GM19035 (cell line): ENCODE measurements around the gene AHRR.
A peak's percentile ranks its signal among the peaks of the same experiment; 100 is the strongest.
"Not testable (repeated sequence)": the region's sequence is repeated elsewhere in the genome, so short reads cannot be mapped to it uniquely, and the experiment has no call there.

Experiments used
- ATAC-seq: cut with Tn5 transposase; IDR thresholded peaks from one replicate; pipeline ENCODE4 v1.9.1; 2021; ENCODE audit not compliant: unreplicated experiment

The AHRR gene

DNA sequence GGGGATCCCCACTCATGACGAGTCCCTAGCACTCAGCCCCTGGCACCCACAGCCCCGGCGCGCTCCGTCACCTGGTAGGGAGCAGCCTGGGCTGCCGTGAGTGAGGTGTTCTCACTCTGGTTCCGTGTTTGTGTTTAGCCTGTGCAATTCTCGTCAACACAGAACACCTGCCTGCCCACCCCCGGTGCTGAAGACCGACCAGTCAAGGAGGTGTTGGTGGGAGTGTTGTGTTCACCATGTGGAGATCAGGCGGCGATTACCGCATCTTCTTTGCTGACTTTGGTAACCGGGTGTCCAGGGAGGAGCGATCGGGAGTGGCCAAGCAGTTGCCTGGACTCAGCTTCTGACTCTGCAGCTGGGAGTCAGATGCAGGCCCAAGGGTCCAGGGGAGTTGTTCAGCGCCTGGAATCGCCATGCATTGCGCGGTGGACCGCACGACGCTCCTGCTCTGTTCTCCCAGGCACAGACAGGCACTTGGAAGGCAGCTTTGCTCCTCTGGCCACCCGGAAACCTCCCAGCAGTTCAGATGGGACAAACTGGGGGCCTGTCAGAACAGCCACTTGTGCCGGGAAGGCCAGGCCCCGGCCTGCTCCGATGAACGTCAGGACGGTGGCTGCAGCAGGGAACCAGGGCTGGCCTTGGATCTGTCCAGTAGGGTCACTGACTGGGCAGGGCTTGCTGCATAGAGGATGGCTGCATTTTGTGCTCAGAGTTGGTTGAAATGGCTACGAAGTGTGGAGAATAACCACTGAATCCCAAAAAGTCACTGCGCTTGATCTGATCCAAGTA is 149.6 kb downstream of the AHRR start:
- ATAC-seq, result no peak

DNA sequence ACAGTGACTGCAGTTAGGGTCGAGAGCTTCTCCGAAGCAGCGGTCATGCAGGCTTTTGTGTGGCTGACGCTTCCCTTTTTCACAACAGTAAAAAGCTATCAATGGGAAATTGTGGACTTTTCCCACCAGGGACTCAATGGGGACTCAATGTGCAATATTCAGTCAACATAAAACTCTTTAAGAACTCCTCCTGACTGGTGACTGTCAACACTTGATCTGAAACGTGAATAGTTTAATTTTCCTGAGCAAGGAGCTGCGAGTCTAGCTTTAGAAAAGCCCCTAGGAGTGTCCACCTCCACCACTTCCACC is 150.2 kb downstream of the AHRR start:
- no peak for ATAC-seq

DNA sequence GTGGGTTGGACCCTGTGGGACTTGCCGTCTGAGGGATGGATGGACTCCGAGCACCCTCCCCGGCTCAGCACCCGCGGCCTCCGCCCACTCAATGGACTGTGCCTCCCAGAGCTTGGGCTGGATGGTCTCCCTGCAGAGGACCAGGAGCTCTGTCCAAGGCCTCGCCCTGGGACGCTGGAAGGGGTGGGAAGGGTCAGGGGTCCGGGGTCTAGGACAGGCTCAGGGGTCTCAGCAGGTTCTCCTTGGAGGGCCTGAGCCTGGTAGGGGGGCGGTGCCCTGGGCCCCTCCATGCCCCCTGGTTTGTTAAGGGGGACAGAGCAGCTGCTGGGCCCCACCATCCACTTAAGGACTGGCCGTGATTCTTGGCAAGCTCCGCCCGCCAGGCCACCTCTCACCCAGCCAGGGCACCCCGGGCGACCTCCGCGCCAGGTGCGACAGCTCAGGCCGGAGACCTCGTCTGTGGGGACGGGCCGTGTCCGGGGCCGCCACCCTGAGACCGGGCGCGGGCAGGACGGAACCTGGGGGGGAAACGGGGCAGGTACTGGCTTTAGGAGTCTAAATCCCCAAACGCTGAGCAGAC is 150.7 kb downstream of the AHRR start:
- ATAC-seq, result peak; percentile 24

DNA sequence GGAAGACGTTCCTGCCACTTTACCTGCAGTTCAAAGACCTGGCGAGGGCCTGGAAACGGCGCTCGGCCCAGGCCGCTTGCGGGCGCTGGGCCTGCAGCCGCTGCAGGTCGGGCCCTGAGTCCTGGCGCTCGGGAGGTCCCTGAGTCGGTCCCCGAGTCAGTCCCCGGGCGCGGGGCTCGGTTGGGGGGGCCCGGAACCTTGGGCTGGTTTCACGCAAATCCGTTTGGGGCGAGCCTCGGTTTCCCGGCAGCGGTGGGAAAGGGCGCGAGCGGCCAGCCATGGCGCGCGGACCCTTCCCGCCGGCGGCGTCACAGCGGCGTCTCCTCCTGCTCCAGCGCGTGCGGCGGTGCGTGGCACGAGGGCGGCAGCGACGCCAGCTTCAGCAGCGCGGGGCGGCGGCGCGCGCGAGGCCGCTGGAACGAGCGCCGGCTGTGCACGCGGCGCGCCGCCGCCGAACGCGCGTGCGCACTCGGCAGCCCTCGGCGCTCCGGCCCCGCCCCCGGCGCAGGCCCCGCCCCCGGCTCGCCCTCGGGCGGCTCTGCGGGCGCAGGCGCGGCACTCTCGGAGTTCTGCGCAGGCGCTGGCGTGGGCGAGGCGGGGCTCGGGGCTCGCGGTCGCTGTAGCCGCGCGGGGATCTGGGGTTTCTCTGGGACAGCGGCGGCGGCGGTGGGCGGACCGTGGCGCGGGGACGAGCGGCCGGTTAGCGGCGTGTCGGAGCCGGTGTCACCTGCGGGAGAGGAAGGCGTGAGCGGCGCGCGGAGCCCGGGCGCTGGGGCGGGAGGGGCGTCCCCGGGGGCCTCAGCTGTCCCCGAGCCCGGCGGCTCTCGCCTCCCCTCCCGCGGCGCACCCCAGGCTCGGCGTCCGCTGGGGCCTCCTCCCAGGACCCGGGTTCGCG is 151.4 kb downstream of the AHRR start:
- ATAC-seq, result peak; percentile 69

DNA sequence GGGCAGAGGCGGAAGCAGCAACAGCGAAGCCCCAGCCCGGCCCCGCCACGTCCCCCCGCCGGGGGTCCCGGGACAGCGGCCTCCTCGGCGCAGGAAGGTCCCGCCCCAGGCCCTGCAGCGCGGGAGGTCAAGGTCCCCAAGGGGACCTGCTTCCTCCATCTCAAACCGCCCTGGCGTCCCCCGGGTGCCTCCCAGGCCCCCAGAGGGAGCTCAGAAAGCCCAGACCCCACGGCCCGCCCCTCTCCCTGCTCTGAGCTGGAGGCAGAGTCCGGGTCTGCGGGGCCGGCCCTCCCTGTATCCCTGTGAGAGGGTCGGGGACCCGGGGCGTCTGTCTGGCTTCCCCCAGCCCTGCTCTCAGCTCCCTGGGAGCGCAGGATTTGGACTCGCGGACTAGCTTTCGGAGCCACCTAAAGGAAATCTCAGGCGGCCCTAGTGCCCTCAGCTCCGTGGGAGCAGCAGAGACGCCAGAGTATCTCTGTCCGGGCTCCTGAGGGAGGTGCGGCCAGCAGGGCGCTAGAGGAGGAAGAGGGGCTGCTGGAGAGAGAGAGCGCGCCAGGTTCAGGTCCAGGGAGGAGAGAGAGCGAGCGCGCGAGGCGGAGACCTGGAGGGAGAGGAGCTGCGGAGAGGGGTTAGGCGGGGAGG is 152.2 kb downstream of the AHRR start:
- peak; percentile 29 for ATAC-seq

DNA sequence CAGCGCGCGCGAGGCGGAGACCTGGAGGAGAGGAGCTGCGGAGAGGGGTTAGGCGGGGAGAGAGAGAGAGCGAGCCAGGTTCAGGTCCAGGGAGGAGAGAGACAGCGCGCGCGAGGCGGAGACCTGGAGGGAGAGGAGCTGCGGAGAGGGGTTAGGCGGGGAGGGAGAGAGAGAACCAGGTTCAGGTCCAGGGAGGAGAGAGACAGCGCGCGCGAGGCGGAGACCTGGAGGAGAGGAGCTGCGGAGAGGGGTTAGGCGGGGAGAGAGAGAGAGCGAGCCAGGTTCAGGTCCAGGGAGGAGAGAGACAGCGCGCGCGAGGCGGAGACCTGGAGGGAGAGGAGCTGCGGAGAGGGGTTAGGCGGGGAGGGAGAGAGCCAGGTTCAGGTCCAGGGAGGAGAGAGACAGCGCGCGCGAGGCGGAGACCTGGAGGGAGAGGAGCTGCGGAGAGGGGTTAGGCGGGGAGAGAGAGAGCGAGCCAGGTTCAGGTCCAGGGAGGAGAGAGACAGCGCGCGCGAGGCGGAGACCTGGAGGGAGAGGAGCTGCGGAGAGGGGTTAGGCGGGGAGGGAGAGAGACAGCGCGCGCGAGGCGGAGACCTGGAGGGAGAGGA is 152.8 kb downstream of the AHRR start:
- ATAC-seq, result not testable (repeated sequence)

DNA sequence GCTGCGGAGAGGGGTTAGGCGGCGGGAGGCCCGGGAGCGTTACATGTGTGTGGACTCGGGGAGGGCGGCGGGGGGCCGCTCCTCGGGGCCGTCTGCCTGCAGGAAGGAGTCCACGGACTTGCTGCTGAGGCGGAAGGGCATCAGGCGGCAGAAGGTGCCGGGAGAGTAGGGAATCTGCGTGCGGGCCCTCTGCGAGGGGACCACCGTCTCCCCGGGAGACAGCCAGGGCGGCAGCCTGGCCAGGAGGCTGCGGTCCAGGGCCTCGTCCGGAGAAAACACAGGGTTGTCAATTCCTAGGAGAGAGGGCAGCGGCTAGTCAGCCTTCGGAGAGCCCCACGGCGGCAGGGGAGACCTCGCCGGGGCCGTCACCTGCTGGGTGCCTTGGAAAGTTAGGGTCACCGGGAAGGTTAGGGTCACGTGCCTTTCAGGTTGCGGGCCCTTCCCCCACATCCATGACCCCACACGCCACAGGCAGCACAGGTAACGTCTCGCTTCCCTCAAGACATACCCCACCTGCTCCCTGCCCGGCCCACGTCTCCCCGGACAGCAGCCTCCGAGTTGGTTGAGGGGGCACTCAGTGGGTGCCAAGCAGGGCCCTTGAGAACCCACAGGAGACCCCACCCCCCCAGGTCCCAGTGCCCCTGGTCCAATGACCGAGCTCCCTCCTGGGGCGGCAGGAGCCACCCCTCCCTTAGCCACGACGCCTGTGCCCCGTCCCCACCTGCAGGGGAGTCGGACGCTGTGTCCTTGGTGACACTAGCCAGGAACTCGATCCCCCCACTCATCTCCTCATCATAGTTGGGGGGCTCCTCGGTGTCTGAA is 153.5 kb downstream of the AHRR start:
- ATAC-seq, result no peak

DNA sequence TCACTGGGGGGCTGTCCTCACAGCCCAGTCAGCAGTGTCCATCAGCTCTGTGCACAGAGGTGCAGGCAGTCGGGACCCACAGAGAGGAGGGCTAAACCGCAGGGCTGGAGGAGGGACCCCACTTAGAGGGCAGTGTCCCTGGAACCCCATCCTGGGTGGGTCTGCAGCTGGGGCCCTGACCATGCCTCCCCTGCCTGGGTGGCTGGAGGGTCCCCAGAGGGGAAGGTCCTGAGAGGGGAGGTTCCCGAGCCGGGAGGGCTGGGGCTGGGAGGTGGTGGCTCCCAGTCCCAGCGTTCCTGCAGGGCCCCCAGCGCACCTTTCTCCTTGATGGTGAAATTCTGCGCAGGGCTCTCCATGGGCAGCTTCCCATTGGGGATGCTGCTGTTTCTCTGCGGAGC is 154.2 kb downstream of the AHRR start:
- no peak for ATAC-seq

DNA sequence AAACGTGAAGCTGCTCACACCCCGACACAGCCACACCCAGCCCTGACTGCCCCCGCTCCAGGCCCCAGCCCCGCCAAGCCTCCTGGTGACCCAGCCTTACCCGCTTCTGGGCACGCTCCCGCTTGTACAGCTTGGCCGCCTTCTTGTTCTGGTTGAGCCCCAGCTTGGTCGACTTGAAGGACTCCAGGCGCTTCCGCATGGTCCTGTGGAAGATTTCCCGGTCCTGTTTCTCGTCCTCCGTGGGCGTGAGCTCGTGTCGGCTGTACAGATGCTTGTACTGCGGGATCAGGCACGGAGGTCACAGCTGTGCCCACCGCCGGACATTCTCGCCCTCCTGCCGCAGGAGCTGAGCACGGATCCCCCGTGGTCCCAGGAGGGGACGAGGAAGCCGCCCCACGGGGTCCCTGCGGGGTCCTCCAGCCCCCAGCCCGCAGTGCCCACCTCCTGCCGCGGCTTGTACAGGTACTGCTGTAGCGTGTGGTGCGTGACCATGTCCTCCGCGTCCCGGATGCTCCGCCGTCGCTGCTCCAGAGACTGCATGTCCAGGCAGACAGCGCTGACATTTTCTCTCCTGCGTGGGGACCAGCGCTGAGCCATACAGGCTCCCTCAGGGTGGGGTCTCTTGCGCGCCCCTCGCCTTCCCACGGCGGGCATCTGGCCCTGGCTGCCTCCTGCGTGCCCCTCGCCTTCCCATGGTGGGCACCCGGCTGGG is 154.7 kb downstream of the AHRR start:
- no peak for ATAC-seq

DNA sequence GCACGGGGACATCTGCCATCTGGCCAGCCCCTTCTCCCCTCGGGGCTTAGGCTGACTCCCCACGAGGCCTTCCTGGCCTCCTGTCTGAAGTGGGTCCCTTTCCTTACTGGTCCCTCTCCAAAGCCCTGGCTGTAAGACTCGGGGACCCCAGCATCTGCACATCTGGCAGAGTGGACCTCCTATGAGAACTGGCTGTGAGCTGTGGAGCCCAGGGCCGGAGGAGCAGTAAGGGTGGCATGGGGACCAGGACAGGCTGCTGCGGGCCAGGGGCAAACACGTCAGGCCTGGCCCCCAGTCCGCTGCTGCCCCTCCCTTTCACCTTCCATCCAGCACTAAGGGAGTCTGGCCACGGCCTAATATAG is 155.3 kb downstream of the AHRR start:
- no peak for ATAC-seq

DNA sequence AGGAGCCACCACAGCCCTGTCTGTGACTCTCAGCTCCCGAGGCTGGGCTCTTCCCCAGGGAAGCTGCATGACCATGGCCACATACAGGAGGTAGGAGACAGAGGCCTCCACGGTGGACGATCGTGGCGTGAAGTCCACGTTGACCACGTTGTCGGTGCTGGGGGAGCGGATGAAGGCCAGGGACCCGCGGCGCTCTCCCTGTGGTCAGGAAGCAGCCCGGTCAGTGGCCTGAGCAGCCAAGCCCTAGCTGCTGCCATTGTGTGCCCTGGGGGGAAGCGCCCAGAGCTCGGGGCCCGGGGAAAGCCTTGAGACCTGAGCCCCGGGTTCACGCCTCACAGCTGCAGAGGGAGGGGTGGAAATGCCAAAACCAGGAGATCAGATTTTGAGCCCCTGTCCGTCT is 155.7 kb downstream of the AHRR start:
- ATAC-seq, result no peak

DNA sequence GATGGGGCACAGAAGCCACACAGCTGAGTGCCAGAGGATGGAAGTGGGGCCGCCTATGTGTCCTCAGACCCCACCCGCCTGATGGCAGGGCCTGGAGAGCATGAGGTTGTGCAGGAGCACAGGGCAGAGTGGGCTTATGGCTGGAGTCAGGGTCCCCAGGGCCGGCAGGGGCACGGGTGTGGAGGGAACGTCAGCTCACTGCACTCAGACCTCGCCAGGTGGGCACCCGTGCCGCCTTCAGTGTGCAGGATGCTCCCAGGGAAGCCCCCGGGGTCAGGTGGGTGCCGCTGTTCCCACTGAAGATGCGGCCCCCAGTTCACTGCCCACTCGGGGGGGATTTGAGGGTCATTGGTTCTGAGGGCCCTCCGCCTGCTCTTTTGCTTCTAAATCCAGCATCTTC is 156.4 kb downstream of the AHRR start:
- no peak for ATAC-seq

DNA sequence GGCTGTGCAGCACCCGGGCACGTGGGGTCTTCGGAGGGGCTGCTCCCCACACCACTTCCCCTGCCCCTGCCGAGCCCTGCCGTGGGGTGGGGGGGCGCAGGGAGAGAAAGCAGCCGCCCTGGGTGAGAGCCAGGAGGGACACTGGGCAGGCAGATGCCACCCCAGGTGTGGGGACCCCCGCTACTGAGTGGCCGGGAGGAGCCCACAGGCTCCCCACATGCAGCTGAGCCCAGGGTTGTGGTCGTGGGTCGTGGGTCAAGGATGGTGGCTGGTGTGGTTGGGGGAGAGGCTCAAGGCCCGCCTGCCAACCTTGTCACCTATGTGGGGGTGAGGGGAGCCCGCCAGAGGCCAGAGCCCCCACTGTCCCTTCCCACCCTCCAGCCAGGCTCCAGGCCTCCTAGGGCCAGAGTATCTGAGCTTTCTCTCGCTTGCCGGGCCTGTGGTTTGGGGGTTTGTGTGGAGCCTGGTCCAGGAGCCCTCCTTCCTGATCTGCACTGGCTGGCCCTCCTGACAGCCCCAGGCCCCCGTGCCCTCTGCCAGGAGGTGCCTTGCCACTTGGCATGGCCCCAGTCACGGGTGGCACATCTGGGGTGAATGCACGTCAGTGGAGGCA is 157.0 kb downstream of the AHRR start:
- no peak for ATAC-seq

DNA sequence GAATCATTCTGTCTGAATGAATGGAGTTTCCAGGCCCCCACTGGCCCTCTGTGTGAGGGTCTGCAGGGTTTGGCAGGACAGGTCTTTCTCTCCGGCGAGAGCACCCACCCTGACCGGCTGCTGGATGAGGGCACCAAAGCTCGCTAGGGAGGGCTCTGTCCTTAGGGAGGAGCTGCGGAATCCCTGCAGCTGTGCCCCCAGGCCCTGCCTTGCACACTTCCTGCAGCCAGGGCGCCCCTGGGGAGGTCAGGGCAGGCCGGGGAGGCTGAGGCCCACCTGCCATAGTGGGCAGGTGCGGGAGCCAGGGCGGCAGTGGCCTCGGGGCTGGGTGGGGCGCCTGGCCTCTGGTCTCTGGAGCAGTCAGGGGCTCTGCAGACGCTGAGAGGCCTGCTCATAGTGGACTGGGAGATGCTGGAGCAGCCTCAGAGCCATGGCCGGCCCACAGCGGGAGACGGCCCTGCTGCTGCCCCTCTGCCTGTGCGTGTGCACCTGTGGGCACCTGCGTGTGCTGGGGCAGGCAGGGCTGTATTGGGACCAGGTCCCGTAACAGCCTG is 157.5 kb downstream of the AHRR start:
- ATAC-seq, result no peak

DNA sequence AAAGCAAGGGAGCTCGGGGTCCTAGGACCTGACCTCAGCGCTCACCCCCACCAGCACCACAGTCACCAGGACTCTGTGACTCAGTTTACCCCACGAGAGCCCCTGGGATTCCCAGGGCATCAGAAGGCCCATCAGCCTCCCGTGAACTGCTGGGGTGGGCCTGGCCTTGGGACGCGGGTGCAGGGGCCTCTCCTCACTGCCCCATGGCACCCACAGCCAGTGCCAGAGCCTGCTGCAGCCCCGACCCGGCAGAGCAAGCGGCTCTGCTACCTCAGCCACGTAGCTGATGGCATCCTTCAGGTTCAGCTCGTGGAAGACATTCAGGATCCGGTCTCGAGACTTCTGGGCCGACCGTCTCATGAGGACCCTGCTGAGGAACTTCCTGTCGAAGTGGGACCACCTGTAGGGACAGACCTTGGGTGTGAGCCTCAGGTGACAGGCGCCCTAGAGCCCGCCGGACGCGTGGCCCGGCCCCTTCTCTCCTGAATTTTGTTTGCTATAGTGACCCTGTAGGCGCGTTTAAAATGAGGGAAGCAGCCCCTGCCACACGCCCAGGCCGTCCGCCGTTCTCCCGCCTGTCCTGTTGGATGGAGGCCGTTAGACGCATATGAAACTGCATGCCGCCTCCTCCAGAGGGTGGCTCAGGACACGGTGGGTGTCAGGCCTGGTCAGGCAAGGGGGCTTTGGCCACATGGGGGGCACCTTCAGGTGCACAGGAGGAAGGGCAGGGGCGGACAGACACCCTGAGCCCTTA is 158.2 kb downstream of the AHRR start:
- ATAC-seq, result no peak

DNA sequence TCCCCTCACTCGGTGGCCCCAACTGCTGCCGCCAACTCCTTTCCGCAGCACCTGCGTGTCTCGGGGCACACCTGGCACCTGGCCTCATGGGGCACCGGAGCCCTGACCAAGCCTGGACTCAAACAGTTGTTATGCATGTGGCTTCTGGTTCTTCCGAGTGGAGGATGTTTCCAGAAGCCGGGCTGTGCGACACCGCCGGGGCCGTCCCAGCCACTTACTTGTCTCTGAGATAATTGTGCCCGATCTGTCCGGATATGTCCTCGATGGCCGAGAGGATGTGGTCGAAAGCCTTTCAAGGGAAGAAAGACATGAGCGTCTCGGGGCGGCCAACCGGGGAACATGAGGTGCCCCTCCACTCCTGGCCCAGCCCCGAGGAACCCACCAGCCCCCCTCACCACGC is 159.8 kb downstream of the AHRR start:
- no peak for ATAC-seq

DNA sequence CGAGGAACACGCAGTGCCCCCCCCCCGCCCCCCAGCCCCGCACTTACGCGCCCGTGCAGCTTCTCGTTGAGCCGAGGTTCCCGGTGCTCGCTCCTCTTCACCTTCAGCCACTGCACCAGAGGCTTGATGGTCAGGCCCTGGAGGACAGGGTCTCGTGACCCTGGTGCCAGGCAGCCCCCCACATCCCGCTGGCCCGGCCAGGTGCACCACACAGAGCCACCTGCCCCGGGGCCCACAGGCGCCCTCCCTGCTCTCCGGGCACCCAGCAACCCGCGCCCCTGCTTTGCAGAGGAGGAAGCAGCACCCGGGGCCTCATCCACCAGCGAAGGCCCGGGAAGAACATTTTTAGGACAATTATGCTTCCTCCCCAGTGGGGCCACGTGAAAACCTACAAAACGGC is 160.5 kb downstream of the AHRR start:
- no peak for ATAC-seq

DNA sequence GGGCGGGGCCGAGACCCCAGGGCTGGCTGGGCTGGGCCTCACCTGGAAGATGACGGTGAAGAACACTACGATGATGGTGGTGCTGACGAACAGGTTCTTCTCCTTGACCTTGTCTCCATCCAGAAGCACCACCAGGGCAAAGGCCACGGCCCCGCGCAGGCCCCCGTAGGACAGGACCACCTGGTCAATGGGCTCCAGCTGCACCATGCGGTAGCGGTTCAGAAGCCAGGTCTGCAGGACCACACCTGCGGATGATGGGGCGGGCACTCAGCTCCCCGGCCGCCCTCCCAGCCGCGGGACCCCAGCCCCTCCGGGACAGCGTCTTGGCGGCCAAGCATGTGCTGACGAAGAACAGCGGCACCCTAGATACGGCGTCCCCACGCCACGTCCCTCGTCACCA is 161.0 kb downstream of the AHRR start:
- no peak for ATAC-seq
